Measurements from ENCODE around the gene NAPB. TPM values are rescaled to one million over a fixed set of nuclear protein-coding genes. Genes with fewer than 3 reads are reported as not detected.

NAPB gene
- total RNA-seq, 4 donors from 2014 or later: 9.0 to 23.6 (median 16.9) TPM

DNA sequence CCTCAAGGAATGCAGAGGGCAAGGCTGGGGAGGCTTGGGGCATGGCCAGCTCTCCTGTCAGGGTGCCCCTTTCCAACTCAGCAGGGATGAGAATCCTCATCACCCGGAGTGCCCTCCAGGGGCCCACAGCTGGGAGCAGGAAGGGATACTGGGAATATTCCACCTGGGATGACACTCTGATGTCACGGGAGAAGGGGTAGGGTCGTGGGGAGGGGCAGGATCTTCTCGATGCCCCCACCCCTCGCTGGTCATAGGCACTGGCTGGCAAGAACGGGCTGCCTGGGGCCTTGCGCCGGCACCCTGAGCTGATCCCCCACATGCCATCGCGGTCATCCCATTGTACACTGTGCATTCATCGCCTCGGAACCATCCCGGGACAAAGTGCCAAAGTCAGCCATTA lies 81.3 kb downstream of the NAPB start:
- Histone ChIP-seq H3K4me1 (no peaks in the 10 kb centered on the region), H3K27ac (no peak overlapping the region), H3K9me3 (no peaks in the 10 kb centered on the region), H3K36me3 (no peaks in the 10 kb centered on the region), H3K27me3 (no peaks in the 10 kb centered on the region), H3K4me3 (no peak overlapping the region)
- intact Hi-C loops (cut with DNase I; ENCODE audit: low total_unique reads): no loop called here
- DNase-seq: no peak
- TF ChIP-seq, protein P1, sequence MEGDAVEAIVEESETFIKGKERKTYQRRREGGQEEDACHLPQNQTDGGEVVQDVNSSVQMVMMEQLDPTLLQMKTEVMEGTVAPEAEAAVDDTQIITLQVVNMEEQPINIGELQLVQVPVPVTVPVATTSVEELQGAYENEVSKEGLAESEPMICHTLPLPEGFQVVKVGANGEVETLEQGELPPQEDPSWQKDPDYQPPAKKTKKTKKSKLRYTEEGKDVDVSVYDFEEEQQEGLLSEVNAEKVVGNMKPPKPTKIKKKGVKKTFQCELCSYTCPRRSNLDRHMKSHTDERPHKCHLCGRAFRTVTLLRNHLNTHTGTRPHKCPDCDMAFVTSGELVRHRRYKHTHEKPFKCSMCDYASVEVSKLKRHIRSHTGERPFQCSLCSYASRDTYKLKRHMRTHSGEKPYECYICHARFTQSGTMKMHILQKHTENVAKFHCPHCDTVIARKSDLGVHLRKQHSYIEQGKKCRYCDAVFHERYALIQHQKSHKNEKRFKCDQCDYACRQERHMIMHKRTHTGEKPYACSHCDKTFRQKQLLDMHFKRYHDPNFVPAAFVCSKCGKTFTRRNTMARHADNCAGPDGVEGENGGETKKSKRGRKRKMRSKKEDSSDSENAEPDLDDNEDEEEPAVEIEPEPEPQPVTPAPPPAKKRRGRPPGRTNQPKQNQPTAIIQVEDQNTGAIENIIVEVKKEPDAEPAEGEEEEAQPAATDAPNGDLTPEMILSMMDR (IDR thresholded peaks at IDR 0.05): no peak
- TF ChIP-seq POLR2A (IDR thresholded peaks at IDR 0.05): no peak

DNA sequence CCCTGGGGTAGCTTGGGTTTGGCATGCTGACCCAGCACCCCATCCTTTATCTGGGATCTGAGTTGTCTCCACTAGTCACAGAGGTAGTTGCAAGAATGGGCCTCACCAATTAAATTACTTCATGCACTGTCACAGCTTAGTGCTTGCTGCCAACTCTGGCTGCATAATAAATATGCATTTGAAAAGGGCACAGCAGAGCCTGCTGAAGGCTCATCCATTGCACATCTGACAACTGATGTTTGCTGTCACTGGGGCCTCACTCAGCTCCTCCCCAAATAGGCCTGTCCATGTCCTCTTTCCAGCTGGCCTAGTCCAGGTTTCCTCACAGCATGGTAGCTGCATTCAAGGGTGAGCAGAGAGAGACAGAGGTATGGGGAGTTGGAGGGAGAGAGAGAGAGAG lies 84.0 kb downstream of the NAPB start:
- Histone ChIP-seq H3K27ac (no peak overlapping the region), H3K4me1 (no peaks in the 10 kb centered on the region), H3K27me3 (no peaks in the 10 kb centered on the region), H3K4me3 (no peak overlapping the region), H3K9me3 (no peaks in the 10 kb centered on the region), H3K36me3 (no peaks in the 10 kb centered on the region)
- intact Hi-C loops (cut with DNase I; ENCODE audit: low total_unique reads): no loop called here
- TF ChIP-seq, protein P1 (IDR thresholded peaks at IDR 0.05): no peak
- TF ChIP-seq POLR2A (IDR thresholded peaks at IDR 0.05): no peak
- DNase-seq: no peak

DNA sequence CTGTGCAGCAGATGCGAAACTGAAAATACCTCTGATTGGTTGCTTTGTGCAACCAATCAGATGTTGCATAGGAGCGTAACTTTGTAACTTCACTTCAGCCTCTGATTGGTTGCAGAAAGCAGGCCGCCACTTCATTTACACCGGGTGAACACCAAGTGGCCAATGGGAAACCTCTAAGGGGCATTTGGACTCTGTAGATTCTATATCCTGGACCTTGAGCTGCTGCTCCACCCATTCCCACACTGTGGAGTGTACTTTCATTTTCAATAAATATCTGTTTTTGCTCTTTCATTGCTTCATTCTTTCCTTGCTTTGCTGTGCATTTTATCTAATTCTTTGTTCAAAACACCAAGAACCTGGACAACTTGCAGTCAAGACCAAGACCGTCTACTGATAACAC lies 84.8 kb downstream of the NAPB start:
- H3K36me3 ChIP-seq: no peaks in the 10 kb centered on the region
- H3K4me3 ChIP-seq: no peak overlapping the region
- no peak for DNase-seq
- H3K9me3 ChIP-seq: no peaks in the 10 kb centered on the region
- H3K4me1 ChIP-seq: no peaks in the 10 kb centered on the region
- TF ChIP-seq, protein P1 (IDR thresholded peaks at IDR 0.05): no peak
- TF ChIP-seq POLR2A (IDR thresholded peaks at IDR 0.05): no peak
- no peak overlapping the region for H3K27ac ChIP-seq
- intact Hi-C loops (cut with DNase I; ENCODE audit: low total_unique reads): no loop called here
- no peaks in the 10 kb centered on the region for H3K27me3 ChIP-seq

DNA sequence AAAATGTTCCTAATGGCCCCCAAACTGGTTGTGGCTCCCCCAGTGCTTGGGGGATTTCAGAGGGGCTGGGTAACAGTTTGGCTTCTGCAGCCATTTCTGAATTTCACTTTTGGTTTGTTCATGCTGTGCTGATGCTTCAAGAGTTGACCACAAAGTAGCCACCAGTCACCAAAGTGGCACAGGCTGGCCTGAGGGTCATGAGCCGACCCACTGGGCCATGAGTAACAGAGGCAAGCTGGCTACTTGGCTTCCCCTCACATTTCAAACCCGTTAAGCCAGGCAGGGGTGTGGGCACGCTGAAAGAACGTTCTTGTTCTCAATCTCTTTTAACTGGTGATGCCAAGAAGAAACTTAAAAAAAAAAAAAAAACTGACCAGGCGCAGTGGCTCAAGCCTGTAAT lies 85.8 kb downstream of the NAPB start:
- intact Hi-C loops (cut with DNase I; ENCODE audit: low total_unique reads): no loop called here
- DNase-seq: no peak

DNA sequence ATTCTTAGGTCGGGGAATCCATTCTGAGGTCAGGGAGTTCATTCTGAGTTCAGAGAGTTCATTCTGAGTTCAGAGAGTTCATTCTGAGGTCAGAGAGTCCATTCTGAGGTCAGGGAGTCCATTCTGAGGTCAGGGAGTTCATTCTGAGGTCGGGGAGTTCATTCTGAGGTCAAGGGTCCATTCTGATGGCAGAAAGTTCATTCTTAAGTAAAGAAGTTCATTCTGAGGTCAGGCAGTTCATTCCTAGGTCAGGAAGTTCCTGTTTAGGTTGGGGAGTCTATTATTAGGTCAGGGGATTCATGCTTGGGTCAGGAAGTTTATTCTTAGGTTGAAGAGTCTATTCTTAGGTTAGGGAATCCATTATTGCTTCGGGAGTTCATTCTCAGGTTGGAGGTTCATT lies 87.2 kb downstream of the NAPB start:
- TF ChIP-seq POLR2A (IDR thresholded peaks at IDR 0.05): no peak
- TF ChIP-seq, protein P1 (IDR thresholded peaks at IDR 0.05): no peak
- Histone ChIP-seq H3K4me3 (no peak overlapping the region), H3K27ac (no peak overlapping the region), H3K9me3 (no peaks in the 10 kb centered on the region), H3K4me1 (no peaks in the 10 kb centered on the region), H3K36me3 (no peaks in the 10 kb centered on the region), H3K27me3 (no peaks in the 10 kb centered on the region)
- no peak for DNase-seq
- intact Hi-C loops (cut with DNase I; ENCODE audit: low total_unique reads): no loop called here

More for the DNA sequence above, 85.8 kb downstream of the NAPB start:
- Histone ChIP-seq H3K9me3 (no peaks in the 10 kb centered on the region), H3K27me3 (no peaks in the 10 kb centered on the region), H3K36me3 (no peaks in the 10 kb centered on the region), H3K4me1 (no peaks in the 10 kb centered on the region), H3K27ac (no peak overlapping the region), H3K4me3 (no peak overlapping the region)
- TF ChIP-seq, protein P1 (IDR thresholded peaks at IDR 0.05): no peak

Measured in uterus (tissue), 4 donors.